HepG2 (cell line): Measurements from ENCODE around the gene GABRB1. TPM values are rescaled to one million over a fixed set of nuclear protein-coding genes. Genes with fewer than 3 reads are reported as not detected.

Experiments
- ATAC-seq: fragments of 200-7000 bp; cut with Tn5 transposase; 3 replicates; pipeline ENCODE4 v1.9.1; 2020; ENCODE audit warnings: mild to moderate bottlenecking, moderate library complexity
- BruUV-seq: library from RNA; stranded (reverse); fragments of 400-500 nt; replicated peaks from 2 replicates; lab custom pipeline; 2021; lab: Mats Ljungman, UMichigan
- CTCF ChIA-PET: fragments of 300-600 bp; formaldehyde crosslinking; extraction: SDS; loops from one replicate; lab custom pipeline; 2021; ENCODE audit warnings: low total read pairs, inconsistent platforms, low intra/inter-chr PET ratio; lab: Yijun Ruan, JAX
- POLR2A ChIA-PET: fragments of 350-600 bp; sonication (Branson Sonifier 250); formaldehyde crosslinking; loops from one replicate; lab custom pipeline; 2020; ENCODE audit warnings: antibody characterized with exemption, inconsistent platforms; lab: Yijun Ruan, JAX
- DNase-seq: peaks from one replicate; pipeline ENCODE4 v3.0.0-alpha.2; 2015; ENCODE audit warnings: low spot score
- FAIRE-seq: peaks from 3 replicates; lab custom pipeline; 2011; peaks lifted over from hg19 to GRCh38; lab: Jason Lieb, UNC
- H2AFZ ChIP-seq: one replicate; pipeline ENCODE4 v1.6.1; 2011; ENCODE audit warnings: low read length, inconsistent platforms
- H3K27ac ChIP-seq: fragments of 300-600 bp; 3 replicates; pipeline ENCODE4 v1.8.0; 2011; ENCODE audit warnings: mixed run types, mild to moderate bottlenecking, mixed read lengths, low read length, inconsistent platforms; ENCODE audit not compliant: insufficient read depth; ENCODE audit errors: extremely low read length
- H3K27me3 ChIP-seq, 2 experiments: fragments of 200-600 bp in 1 of 2; 2 replicates in 1 of 2; 3 replicates in 1 of 2; pipeline versions ENCODE4 v1.6.0 to v1.8.0; 2011; ENCODE audit warnings: low read length in 2 of 2, mild to moderate bottlenecking in 2 of 2, moderate library complexity in 2 of 2, inconsistent platforms in 1 of 2; ENCODE audit not compliant: insufficient read depth in 2 of 2, control insufficient read depth in 1 of 2
- H3K36me3 ChIP-seq, 2 experiments: fragments of 200-600 bp in 1 of 2; replicated peaks in 1 of 2; 2 replicates in 1 of 2; 3 replicates in 1 of 2; pipeline versions ENCODE4 v1.5.1 to v1.8.0; 2011; ENCODE audit warnings: low read length in 2 of 2, inconsistent platforms in 1 of 2; ENCODE audit not compliant: insufficient read depth in 2 of 2, control insufficient read depth in 1 of 2
- H3K4me1 ChIP-seq: 2 replicates; pipeline ENCODE4 v1.5.1; 2012; ENCODE audit warnings: low read length, inconsistent platforms; ENCODE audit not compliant: insufficient read depth
- H3K4me2 ChIP-seq: 2 replicates; pipeline ENCODE4 v1.6.0; 2011; ENCODE audit warnings: low read depth, low read length, inconsistent platforms
- H3K4me3 ChIP-seq, 3 experiments: fragments of 200-600 bp in 1 of 3; sonication (generic), shearing (Covaris generic) in 1 of 3; replicated peaks in 1 of 3; 2 replicates each; pipeline ENCODE4 v1.5.1; 2011 to 2016; ENCODE audit warnings: low read length in 3 of 3, inconsistent platforms in 2 of 3, low read depth in 2 of 3, mild to moderate bottlenecking in 2 of 3, control low read depth in 1 of 3, mixed read lengths in 1 of 3; ENCODE audit not compliant: insufficient read depth in 1 of 3
- H3K79me2 ChIP-seq: one replicate; pipeline ENCODE4 v1.6.1; 2011; ENCODE audit warnings: low read length, inconsistent platforms; ENCODE audit not compliant: insufficient read depth
- H3K9ac ChIP-seq: 2 replicates; pipeline ENCODE4 v1.6.0; 2011; ENCODE audit warnings: mild to moderate bottlenecking, low read depth, low read length, inconsistent platforms; ENCODE audit not compliant: insufficient read depth
- H3K9me3 ChIP-seq: 2 replicates; pipeline ENCODE4 v1.5.1; 2012; ENCODE audit warnings: mild to moderate bottlenecking, low read length
- H4K20me1 ChIP-seq: 2 replicates; pipeline ENCODE4 v1.6.0; 2011; ENCODE audit warnings: inconsistent platforms, mild to moderate bottlenecking, low read length, moderate library complexity; ENCODE audit not compliant: insufficient read depth
- HHEX ChIP-seq: IDR thresholded peaks from 2 replicates; pipeline ENCODE4 v1.6.1; 2016; ENCODE audit warnings: control low read depth
- JDP2 ChIP-seq: sonication (generic); formaldehyde crosslinking; IDR thresholded peaks from 2 replicates; pipeline ENCODE4 v1.8.1; 2022; ENCODE audit warnings: missing genetic modification reagents, borderline replicate concordance
- NCOR1 ChIP-seq: fragments of 200-600 bp; sonication (generic); IDR thresholded peaks from 2 replicates; pipeline ENCODE4 v1.7.0; 2017; ENCODE audit warnings: antibody characterized with exemption, low read length, borderline replicate concordance
- THAP9 ChIP-seq: sonication (generic); formaldehyde crosslinking; IDR thresholded peaks from 2 replicates; pipeline ENCODE4; 2020; ENCODE audit warnings: missing genetic modification reagents, mild to moderate bottlenecking, borderline replicate concordance
- YEATS2 ChIP-seq: sonication (generic); formaldehyde crosslinking; IDR thresholded peaks from 2 replicates; pipeline ENCODE4 v1.4.0; 2020; ENCODE audit warnings: missing genetic modification reagents, borderline replicate concordance
- ZFP1 ChIP-seq: IDR thresholded peaks from 2 replicates; pipeline ENCODE4 v1.6.1; 2016
- ZFP37 ChIP-seq: sonication (generic); formaldehyde crosslinking; IDR thresholded peaks from 2 replicates; pipeline ENCODE4 v1.4.0; 2020; ENCODE audit warnings: missing genetic modification reagents, borderline replicate concordance
- ZFX ChIP-seq: sonication (generic); formaldehyde crosslinking; IDR thresholded peaks from 2 replicates; pipeline ENCODE4 v1.4.0; 2020; ENCODE audit warnings: mild to moderate bottlenecking, low read depth, missing genetic modification reagents, moderate library complexity
- ZNF142 ChIP-seq: sonication (generic); formaldehyde crosslinking; IDR thresholded peaks from 2 replicates; pipeline ENCODE4 v1.4.0; 2020; ENCODE audit warnings: missing genetic modification reagents
- ZNF235 ChIP-seq: sonication (generic); formaldehyde crosslinking; IDR thresholded peaks from 2 replicates; pipeline ENCODE4 v1.8.1; 2023; ENCODE audit warnings: mild to moderate bottlenecking, missing genetic modification reagents, borderline replicate concordance
- ZNF558 ChIP-seq: sonication (generic); formaldehyde crosslinking; IDR thresholded peaks from 2 replicates; pipeline ENCODE4 v1.9.0; 2022; ENCODE audit warnings: mild to moderate bottlenecking, missing genetic modification reagents, borderline replicate concordance
- ZNF776 ChIP-seq: sonication (generic); formaldehyde crosslinking; IDR thresholded peaks from 2 replicates; pipeline ENCODE4 v1.4.0; 2020; ENCODE audit warnings: mild to moderate bottlenecking, missing genetic modification reagents
- WGBS: methylation state at CpG from one replicate; pipeline ENCODE4 v1.1.6; 2017; ENCODE audit warnings: low lambda C conversion rate; 5-methylcytosine and 5-hydroxymethylcytosine counted together
- in situ Hi-C: cut with HindIII; loops from 2 replicates; pipeline ENCODE4 v1.10.0; 2017; ENCODE audit warnings: low pct_unique_long_range_greater_than_20kb; ENCODE audit not compliant: extremely low pct_ligation_motif_present
- intact Hi-C: fragments of 100-400 bp; cut with micrococcal nuclease; formaldehyde crosslinking; loops from one replicate; pipeline ENCODE4 v1.10.0; 2022; ENCODE audit not compliant: unreplicated experiment
- polyA plus RNA-seq, 8 experiments: library from polyadenylated mRNA; depleted of rRNA in 3 of 8; stranded (reverse) in 7 of 8; unstranded in 1 of 8; fragments of >200 nt; fragmentation: Illumina TruSeq in 4 of 8; extraction: Trizol in 4 of 8; gene quantifications; 2 replicates each; pipeline versions ENCODE4 v1.2.1 to v1.2.3, GENCODE V29; 2011 to 2016; ENCODE audit warnings: low read depth in 4 of 8, missing spikeins in 1 of 8, mixed read lengths in 1 of 8; ENCODE audit not compliant: insufficient read depth in 1 of 8
- total RNA-seq, 5 experiments: library from RNA; depleted of rRNA; stranded (reverse); fragments of >200 nt; fragmentation: Illumina TruSeq; extraction: Trizol; gene quantifications; 2 replicates each; pipeline ENCODE4 v1.2.3, GENCODE V29; 2016; ENCODE audit warnings: low read depth in 1 of 5
- TF ChIP-seq, protein P1 (sequence below): sonication (generic); formaldehyde crosslinking; IDR thresholded peaks from 2 replicates; pipeline ENCODE4 v1.4.0; 2020; ENCODE audit warnings: missing genetic modification reagents, borderline replicate concordance

GABRB1 gene
- total and polyA plus RNA-seq, 2 of the 13 experiments (the other 11 are each of a cell fraction or from before 2014, with no cell fraction given), result not detected

GRCh38 chr4:47355568-47355967, 324.2 kb downstream of the GABRB1 start:
- Histone ChIP-seq H3K4me2 (no peak overlapping the region), H3K9me3 (no peaks in the 10 kb centered on the region), H3K9ac (no peak overlapping the region), H2AFZ (no peak overlapping the region), H3K79me2 (no peaks in the 10 kb centered on the region), H3K27me3 (no peaks in the 10 kb centered on the region), H3K4me3 (no peak overlapping the region), H3K36me3 (no peaks in the 10 kb centered on the region), H4K20me1 (no peaks in the 10 kb centered on the region), H3K4me1 (no peaks in the 10 kb centered on the region), H3K27ac (no peak overlapping the region)
- no TSS peak for BruUV-seq
- POLR2A ChIA-PET, result no interaction called here
- FAIRE-seq (no peak), DNase-seq (no peak), ATAC-seq (no peak)
- intact Hi-C loops, result no loop called here
- in situ Hi-C loops, result no loop called here
- CTCF ChIA-PET, result no interaction called here
- WGBS, result 93% methylated on average over 1 of the region's 1 CpG
- TF ChIP-seq ZFX (no peak), YEATS2 (CRISPR knock-in tag) (no peak), NCOR1 (no peak), ZNF776 (CRISPR knock-in tag) (no peak), THAP9 (CRISPR knock-in tag) (no peak), JDP2 (CRISPR knock-in tag) (no peak), ZFP1 (CRISPR knock-in tag) (no peak), ZNF142 (no peak), ZNF558 (CRISPR knock-in tag) (no peak), HHEX (no peak), ZFP37 (CRISPR knock-in tag) (no peak), ZNF235 (CRISPR knock-in tag) (no peak)
- TF ChIP-seq, protein P1, sequence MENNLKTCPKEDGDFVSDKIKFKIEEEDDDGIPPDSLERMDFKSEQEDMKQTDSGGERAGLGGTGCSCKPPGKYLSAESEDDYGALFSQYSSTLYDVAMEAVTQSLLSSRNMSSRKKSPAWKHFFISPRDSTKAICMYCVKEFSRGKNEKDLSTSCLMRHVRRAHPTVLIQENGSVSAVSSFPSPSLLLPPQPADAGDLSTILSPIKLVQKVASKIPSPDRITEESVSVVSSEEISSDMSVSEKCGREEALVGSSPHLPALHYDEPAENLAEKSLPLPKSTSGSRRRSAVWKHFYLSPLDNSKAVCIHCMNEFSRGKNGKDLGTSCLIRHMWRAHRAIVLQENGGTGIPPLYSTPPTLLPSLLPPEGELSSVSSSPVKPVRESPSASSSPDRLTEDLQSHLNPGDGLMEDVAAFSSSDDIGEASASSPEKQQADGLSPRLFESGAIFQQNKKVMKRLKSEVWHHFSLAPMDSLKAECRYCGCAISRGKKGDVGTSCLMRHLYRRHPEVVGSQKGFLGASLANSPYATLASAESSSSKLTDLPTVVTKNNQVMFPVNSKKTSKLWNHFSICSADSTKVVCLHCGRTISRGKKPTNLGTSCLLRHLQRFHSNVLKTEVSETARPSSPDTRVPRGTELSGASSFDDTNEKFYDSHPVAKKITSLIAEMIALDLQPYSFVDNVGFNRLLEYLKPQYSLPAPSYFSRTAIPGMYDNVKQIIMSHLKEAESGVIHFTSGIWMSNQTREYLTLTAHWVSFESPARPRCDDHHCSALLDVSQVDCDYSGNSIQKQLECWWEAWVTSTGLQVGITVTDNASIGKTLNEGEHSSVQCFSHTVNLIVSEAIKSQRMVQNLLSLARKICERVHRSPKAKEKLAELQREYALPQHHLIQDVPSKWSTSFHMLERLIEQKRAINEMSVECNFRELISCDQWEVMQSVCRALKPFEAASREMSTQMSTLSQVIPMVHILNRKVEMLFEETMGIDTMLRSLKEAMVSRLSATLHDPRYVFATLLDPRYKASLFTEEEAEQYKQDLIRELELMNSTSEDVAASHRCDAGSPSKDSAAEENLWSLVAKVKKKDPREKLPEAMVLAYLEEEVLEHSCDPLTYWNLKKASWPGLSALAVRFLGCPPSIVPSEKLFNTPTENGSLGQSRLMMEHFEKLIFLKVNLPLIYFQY (CRISPR knock-in tag), result no peak
